Measurements from ENCODE around the gene NAA40.

DNA sequence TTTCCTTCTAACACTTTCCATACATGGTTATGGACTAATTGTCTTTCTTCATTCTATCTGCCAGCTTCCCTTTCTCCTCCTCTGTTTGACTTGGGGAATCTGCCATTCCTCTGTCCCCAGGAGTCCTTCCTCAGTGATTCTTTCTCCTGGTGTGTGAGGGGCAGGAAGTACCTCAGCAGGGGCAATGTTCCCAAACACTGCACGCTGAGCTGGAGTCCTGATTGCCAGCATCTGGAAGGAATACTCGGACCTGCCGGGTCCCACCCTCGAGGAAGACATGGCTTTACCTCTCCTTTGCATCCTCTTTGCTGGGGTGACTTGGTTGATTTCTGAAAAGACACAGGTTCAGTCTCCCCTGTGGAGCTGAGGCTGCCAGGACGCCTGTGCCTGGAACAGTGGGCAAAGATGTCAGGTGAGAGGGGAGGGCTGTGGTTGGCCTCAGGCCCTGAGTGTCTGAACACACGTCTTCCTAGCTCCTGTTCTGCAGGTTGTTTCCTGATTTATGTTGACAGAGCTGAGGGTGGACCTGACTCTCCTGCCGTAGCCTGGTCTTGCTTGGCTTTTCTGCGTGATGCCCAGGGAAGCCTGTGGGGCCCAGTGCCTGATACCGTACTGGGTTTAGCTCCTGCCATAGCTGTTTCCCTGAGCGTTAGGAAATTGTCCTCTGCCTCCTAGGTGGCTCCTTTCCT, 39.9 kb downstream of the NAA40 start:
- TF ChIP-seq, protein P1, sequence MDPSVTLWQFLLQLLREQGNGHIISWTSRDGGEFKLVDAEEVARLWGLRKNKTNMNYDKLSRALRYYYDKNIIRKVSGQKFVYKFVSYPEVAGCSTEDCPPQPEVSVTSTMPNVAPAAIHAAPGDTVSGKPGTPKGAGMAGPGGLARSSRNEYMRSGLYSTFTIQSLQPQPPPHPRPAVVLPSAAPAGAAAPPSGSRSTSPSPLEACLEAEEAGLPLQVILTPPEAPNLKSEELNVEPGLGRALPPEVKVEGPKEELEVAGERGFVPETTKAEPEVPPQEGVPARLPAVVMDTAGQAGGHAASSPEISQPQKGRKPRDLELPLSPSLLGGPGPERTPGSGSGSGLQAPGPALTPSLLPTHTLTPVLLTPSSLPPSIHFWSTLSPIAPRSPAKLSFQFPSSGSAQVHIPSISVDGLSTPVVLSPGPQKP (IDR thresholded peaks at IDR 0.05; ENCODE audit: low read depth, low read length): no peak
- TF ChIP-seq, protein P2, sequence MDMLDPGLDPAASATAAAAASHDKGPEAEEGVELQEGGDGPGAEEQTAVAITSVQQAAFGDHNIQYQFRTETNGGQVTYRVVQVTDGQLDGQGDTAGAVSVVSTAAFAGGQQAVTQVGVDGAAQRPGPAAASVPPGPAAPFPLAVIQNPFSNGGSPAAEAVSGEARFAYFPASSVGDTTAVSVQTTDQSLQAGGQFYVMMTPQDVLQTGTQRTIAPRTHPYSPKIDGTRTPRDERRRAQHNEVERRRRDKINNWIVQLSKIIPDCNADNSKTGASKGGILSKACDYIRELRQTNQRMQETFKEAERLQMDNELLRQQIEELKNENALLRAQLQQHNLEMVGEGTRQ (IDR thresholded peaks at IDR 0.05; ENCODE audit: borderline replicate concordance, low read depth, low read length): no peak
- no peak for TF ChIP-seq ZNF384 (IDR thresholded peaks at IDR 0.05; ENCODE audit: borderline replicate concordance, low read depth, low read length)
- TF ChIP-seq, protein P3, sequence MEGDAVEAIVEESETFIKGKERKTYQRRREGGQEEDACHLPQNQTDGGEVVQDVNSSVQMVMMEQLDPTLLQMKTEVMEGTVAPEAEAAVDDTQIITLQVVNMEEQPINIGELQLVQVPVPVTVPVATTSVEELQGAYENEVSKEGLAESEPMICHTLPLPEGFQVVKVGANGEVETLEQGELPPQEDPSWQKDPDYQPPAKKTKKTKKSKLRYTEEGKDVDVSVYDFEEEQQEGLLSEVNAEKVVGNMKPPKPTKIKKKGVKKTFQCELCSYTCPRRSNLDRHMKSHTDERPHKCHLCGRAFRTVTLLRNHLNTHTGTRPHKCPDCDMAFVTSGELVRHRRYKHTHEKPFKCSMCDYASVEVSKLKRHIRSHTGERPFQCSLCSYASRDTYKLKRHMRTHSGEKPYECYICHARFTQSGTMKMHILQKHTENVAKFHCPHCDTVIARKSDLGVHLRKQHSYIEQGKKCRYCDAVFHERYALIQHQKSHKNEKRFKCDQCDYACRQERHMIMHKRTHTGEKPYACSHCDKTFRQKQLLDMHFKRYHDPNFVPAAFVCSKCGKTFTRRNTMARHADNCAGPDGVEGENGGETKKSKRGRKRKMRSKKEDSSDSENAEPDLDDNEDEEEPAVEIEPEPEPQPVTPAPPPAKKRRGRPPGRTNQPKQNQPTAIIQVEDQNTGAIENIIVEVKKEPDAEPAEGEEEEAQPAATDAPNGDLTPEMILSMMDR (IDR thresholded peaks at IDR 0.05 in 2 of 3, conservative IDR thresholded peaks at IDR 0.05 in 1 of 3; ENCODE audit: control insufficient read depth in 2 of 3, extremely low read depth in 1 of 3, insufficient read depth in 1 of 3, low read depth in 3 of 3, low read length in 3 of 3): no peak

All from GM12878 (cell line).